Astrocyte (in vitro differentiated cells and primary cell): Measurements from ENCODE around the gene ENTR1. TPM values are rescaled to one million over a fixed set of nuclear protein-coding genes. Genes with fewer than 3 reads are reported as not detected.

Source experiments
- DNase-seq: peaks from one replicate; pipeline ENCODE4 v3.0.0-alpha.2; 2010; ENCODE audit warnings: low read depth
- FAIRE-seq: peaks from 2 replicates; lab custom pipeline; 2011; peaks lifted over from hg19 to GRCh38; lab: Jason Lieb, UNC
- H2AFZ ChIP-seq: 2 replicates; pipeline ENCODE4 v1.6.0; 2012; ENCODE audit warnings: low read depth, low read length, inconsistent platforms
- H3K27ac ChIP-seq: 2 replicates; pipeline ENCODE4 v1.5.1; 2011; ENCODE audit warnings: low read depth, low read length, inconsistent platforms
- H3K27me3 ChIP-seq: 2 replicates; pipeline ENCODE4 v1.6.0; 2011; ENCODE audit warnings: low read length, inconsistent platforms; ENCODE audit not compliant: insufficient read depth
- H3K36me3 ChIP-seq: 2 replicates; pipeline ENCODE4 v1.5.1; 2011; ENCODE audit warnings: low read length, inconsistent platforms; ENCODE audit not compliant: insufficient read depth
- H3K4me1 ChIP-seq: 2 replicates; pipeline ENCODE4 v1.5.1; 2011; ENCODE audit warnings: low read length, inconsistent platforms; ENCODE audit not compliant: insufficient read depth
- H3K4me2 ChIP-seq: 2 replicates; pipeline ENCODE4 v1.6.0; 2012; ENCODE audit warnings: low read length, inconsistent platforms
- H3K4me3 ChIP-seq: 2 replicates; pipeline ENCODE4 v1.5.1; 2011; ENCODE audit warnings: low read depth, mild to moderate bottlenecking, low read length, inconsistent platforms; ENCODE audit not compliant: insufficient read depth
- H3K79me2 ChIP-seq: 2 replicates; pipeline ENCODE4 v1.6.0; 2012; ENCODE audit warnings: mild to moderate bottlenecking, low read length, inconsistent platforms; ENCODE audit not compliant: insufficient read depth
- H3K9ac ChIP-seq: 2 replicates; pipeline ENCODE4 v1.6.0; 2012; ENCODE audit warnings: mild to moderate bottlenecking, low read length, inconsistent platforms
- H3K9me3 ChIP-seq: 2 replicates; pipeline ENCODE4 v1.5.1; 2012; ENCODE audit warnings: low read depth, mild to moderate bottlenecking, low read length, inconsistent platforms; ENCODE audit not compliant: insufficient read depth
- H4K20me1 ChIP-seq: 2 replicates; pipeline ENCODE4 v1.6.0; 2012; ENCODE audit warnings: low read length, inconsistent platforms; ENCODE audit not compliant: insufficient read depth
- H3K27ac Mint-ChIP-seq: one replicate; pipeline ENCODE4 v1.8.0; 2021; ENCODE audit warnings: mild to moderate bottlenecking, mixed read lengths; ENCODE audit not compliant: unreplicated experiment
- H3K27me3 Mint-ChIP-seq: one replicate; pipeline ENCODE4 v1.8.0; 2021; ENCODE audit warnings: low read depth, mixed read lengths; ENCODE audit not compliant: unreplicated experiment
- H3K36me3 Mint-ChIP-seq: one replicate; pipeline ENCODE4 v1.8.0; 2021; ENCODE audit warnings: low read depth, mixed read lengths; ENCODE audit not compliant: unreplicated experiment
- H3K4me1 Mint-ChIP-seq: one replicate; pipeline ENCODE4 v1.8.0; 2021; ENCODE audit warnings: low read depth, mixed read lengths; ENCODE audit not compliant: unreplicated experiment
- H3K4me3 Mint-ChIP-seq: one replicate; pipeline ENCODE4 v1.8.0; 2021; ENCODE audit warnings: mild to moderate bottlenecking, moderate library complexity, mixed read lengths; ENCODE audit not compliant: unreplicated experiment
- H3K9me3 Mint-ChIP-seq: one replicate; pipeline ENCODE4 v1.8.0; 2021; ENCODE audit warnings: mild to moderate bottlenecking, mixed read lengths; ENCODE audit not compliant: unreplicated experiment
- CTCF ChIP-seq: IDR thresholded peaks from 2 replicates; pipeline ENCODE4 v1.5.1; 2011; ENCODE audit warnings: low read depth, mild to moderate bottlenecking, inconsistent platforms, low read length, moderate library complexity; ENCODE audit not compliant: insufficient read depth
- EZH2 ChIP-seq: IDR thresholded peaks from 2 replicates; pipeline ENCODE4 v1.6.1; 2012; ENCODE audit warnings: mild to moderate bottlenecking, low read length, inconsistent platforms; ENCODE audit not compliant: insufficient read depth
- total RNA-seq: library from RNA; stranded (reverse); gene quantifications from 2 replicates; pipeline ENCODE4 v1.2.1, GENCODE V29; 2021

ENTR1 gene
- total RNA-seq, 1 donor from 2014 or later: 71.7 TPM

GRCh38 chr9:136357202-136357725 lies 53.1 kb downstream of the ENTR1 start:
- Histone ChIP-seq H3K9ac (no peak overlapping the region), H2AFZ (no peak overlapping the region), H3K4me1 (peaks cover 24% of the 10 kb centered on the region), H3K4me2 (no peak overlapping the region), H3K36me3 (no peaks in the 10 kb centered on the region), H4K20me1 (peaks cover 29% of the 10 kb centered on the region), H3K27ac (no peak overlapping the region), H3K4me3 (no peak overlapping the region), H3K27me3 (no peaks in the 10 kb centered on the region), H3K79me2 (peaks cover 3% of the 10 kb centered on the region), H3K9me3 (no peaks in the 10 kb centered on the region)
- Mint-ChIP-seq H3K4me3 (no peak overlapping the region), H3K27ac (no peak overlapping the region), H3K9me3 (no peaks in the 10 kb centered on the region), H3K36me3 (no peaks in the 10 kb centered on the region), H3K4me1 (peaks cover 7% of the 10 kb centered on the region), H3K27me3 (no peaks in the 10 kb centered on the region)
- no peak for TF ChIP-seq EZH2
- TF ChIP-seq CTCF: no peak
- FAIRE-seq (no peak), DNase-seq (no peak)

GRCh38 chr9:136355616-136356557 lies 54.5 kb downstream of the ENTR1 start:
- H4K20me1 ChIP-seq: peaks cover 26% of the 10 kb centered on the region
- Mint-ChIP-seq H3K9me3 (no peaks in the 10 kb centered on the region), H3K4me3 (no peak overlapping the region), H3K36me3 (no peaks in the 10 kb centered on the region), H3K4me1 (peaks cover 7% of the 10 kb centered on the region), H3K27me3 (no peaks in the 10 kb centered on the region), H3K27ac (peak overlapping the region; percentile 86)
- H3K9me3 ChIP-seq: no peaks in the 10 kb centered on the region
- peak overlapping the region; percentile 15 for H3K4me2 ChIP-seq
- peaks cover 15% of the 10 kb centered on the region for H3K4me1 ChIP-seq
- H3K36me3 ChIP-seq: no peaks in the 10 kb centered on the region
- H3K9ac ChIP-seq: no peak overlapping the region
- TF ChIP-seq EZH2: no peak
- TF ChIP-seq CTCF: no peak
- no peak for DNase-seq
- H3K27ac ChIP-seq: no peak overlapping the region
- no peak for FAIRE-seq
- no peak overlapping the region for H3K4me3 ChIP-seq
- no peaks in the 10 kb centered on the region for H3K27me3 ChIP-seq
- H2AFZ ChIP-seq: no peak overlapping the region
- H3K79me2 ChIP-seq: no peaks in the 10 kb centered on the region
